Measurements from ENCODE around the gene EPHA3. TPM values are rescaled to one million over a fixed set of nuclear protein-coding genes. Genes with fewer than 3 reads are reported as not detected.

The EPHA3 gene
- total and polyA plus RNA-seq, 2 donors (not counting 3 experiments of a cell fraction or from before 2014, with no cell fraction given): not detected

DNA sequence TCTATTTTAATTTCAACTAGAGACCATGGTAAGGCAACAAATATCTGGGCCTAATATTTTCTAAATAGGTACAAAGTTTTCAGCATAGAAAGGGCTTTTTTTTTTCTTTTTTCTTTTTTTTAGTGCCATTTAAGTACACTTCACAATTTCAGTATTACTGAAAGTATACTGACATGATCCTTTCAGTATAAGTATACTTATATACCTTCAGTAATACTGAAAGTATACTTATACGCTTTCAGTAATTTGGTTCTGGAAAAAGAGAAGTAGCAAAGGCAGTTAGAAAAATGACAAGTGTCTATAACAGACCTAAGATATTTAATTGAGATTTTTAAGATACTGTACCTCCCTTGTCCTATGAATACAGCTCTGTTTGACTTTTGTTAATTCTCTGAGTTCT lies 339.2 kb downstream of the EPHA3 start:
- no peaks in the 10 kb centered on the region for H3K27me3 ChIP-seq (ENCODE audit: control insufficient read depth in 2 of 2, insufficient read depth in 2 of 2, low read length in 2 of 2)
- H3K36me3 ChIP-seq (ENCODE audit: control insufficient read depth in 2 of 2, extremely low read depth in 1 of 2, insufficient read depth in 2 of 2, low read length in 2 of 2): no peaks in the 10 kb centered on the region
- ChIA-PET CTCF (no interaction called here), POLR2A (no interaction called here)
- H3K9me3 ChIP-seq (replicated peaks; ENCODE audit: control insufficient read depth, insufficient read depth, low read length): peaks cover 4% of the 10 kb centered on the region
- H3K79me2 ChIP-seq (ENCODE audit: control insufficient read depth, insufficient read depth, low read length): no peaks in the 10 kb centered on the region
- no peak for TF ChIP-seq POLR2A (IDR thresholded peaks at IDR 0.05; ENCODE audit: low read depth, low read length)
- TF ChIP-seq GATA2 (IDR thresholded peaks at IDR 0.05; ENCODE audit: insufficient read depth, insufficient read length, low read depth, low read length): no peak
- no peak for TF ChIP-seq MYC (IDR thresholded peaks at IDR 0.05; ENCODE audit: low read depth, low read length)
- no peak for TF ChIP-seq EZH2 (IDR thresholded peaks at IDR 0.05; ENCODE audit: borderline replicate concordance, low read depth, low read length, severe bottlenecking)
- TF ChIP-seq, protein P1, sequence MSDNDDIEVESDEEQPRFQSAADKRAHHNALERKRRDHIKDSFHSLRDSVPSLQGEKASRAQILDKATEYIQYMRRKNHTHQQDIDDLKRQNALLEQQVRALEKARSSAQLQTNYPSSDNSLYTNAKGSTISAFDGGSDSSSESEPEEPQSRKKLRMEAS (IDR thresholded peaks at IDR 0.05; ENCODE audit: insufficient read depth, insufficient read length): no peak
- no peak for TF ChIP-seq POLR2AphosphoS5 (IDR thresholded peaks at IDR 0.05; ENCODE audit: insufficient read depth, low read depth, low read length)
- TF ChIP-seq JUN (IDR thresholded peaks at IDR 0.05; ENCODE audit: borderline replicate concordance, insufficient read depth, insufficient read length, low read depth): no peak
- TF ChIP-seq, protein P2, sequence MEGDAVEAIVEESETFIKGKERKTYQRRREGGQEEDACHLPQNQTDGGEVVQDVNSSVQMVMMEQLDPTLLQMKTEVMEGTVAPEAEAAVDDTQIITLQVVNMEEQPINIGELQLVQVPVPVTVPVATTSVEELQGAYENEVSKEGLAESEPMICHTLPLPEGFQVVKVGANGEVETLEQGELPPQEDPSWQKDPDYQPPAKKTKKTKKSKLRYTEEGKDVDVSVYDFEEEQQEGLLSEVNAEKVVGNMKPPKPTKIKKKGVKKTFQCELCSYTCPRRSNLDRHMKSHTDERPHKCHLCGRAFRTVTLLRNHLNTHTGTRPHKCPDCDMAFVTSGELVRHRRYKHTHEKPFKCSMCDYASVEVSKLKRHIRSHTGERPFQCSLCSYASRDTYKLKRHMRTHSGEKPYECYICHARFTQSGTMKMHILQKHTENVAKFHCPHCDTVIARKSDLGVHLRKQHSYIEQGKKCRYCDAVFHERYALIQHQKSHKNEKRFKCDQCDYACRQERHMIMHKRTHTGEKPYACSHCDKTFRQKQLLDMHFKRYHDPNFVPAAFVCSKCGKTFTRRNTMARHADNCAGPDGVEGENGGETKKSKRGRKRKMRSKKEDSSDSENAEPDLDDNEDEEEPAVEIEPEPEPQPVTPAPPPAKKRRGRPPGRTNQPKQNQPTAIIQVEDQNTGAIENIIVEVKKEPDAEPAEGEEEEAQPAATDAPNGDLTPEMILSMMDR (IDR thresholded peaks at IDR 0.05; ENCODE audit: extremely low read depth in 1 of 2, insufficient read depth in 1 of 2, low read depth in 1 of 2, low read length in 2 of 2): no peak
- TF ChIP-seq FOS (IDR thresholded peaks at IDR 0.05; ENCODE audit: borderline replicate concordance, insufficient read depth, low read length): no peak
- dilution Hi-C loops (cut with MboI; ENCODE audit: extremely low pct_ligation_motif_present, low sequenced_read_pairs): no loop called here
- no peak overlapping the region for H3K4me2 ChIP-seq (ENCODE audit: insufficient read depth, low read length)
- H3K4me3 ChIP-seq (replicated peaks in 1 of 3; ENCODE audit: insufficient read depth in 1 of 3, low read depth in 1 of 3, low read length in 3 of 3): no peak overlapping the region
- no peak overlapping the region for H3K27ac ChIP-seq (ENCODE audit: insufficient read depth, low read depth, low read length)
- H3K9me1 ChIP-seq (replicated peaks; ENCODE audit: control insufficient read depth, extremely low read depth, insufficient read depth, low read length): no peaks in the 10 kb centered on the region
- H4K20me1 ChIP-seq (replicated peaks; ENCODE audit: control insufficient read depth, extremely low read depth, insufficient read depth, low read length): no peaks in the 10 kb centered on the region
- no TSS peak for BruUV-seq (replicated peaks)
- FAIRE-seq (no peak), DNase-seq (ENCODE audit: low read depth, low spot score) (no peak)
- no peaks in the 10 kb centered on the region for H3K4me1 ChIP-seq (ENCODE audit: control insufficient read depth, extremely low read depth, insufficient read depth, low read length)
- intact Hi-C loops (cut with micrococcal nuclease): no loop called here
- no peak overlapping the region for H3K9ac ChIP-seq (replicated peaks; ENCODE audit: extremely low read depth, insufficient read depth, low read length)
- no peak overlapping the region for H2AFZ ChIP-seq (ENCODE audit: low read depth, low read length)
